Uterus (tissue), 4 donors: ENCODE results near the gene ATRN. TPM values are rescaled to one million over a fixed set of nuclear protein-coding genes. Genes with fewer than 3 reads are reported as not detected.

Source experiments
- DNase-seq, 2 donors: peaks; one replicate each; pipeline ENCODE4 v3.0.0-alpha.2; 2019 to 2020
- H3K27ac ChIP-seq, 2 donors: fragments of 200-600 bp; sonication (generic); 1 replicate in 1 of 2; 2 replicates in 1 of 2; pipeline ENCODE4 v1.5.1; 2016 to 2018
- H3K27me3 ChIP-seq, 2 donors: fragments of 200-600 bp; sonication (generic); one replicate each; pipeline ENCODE4 v1.5.1; 2018 to 2019; ENCODE audit warnings: control low read depth in 1 of 2
- H3K36me3 ChIP-seq, 2 donors: fragments of 200-600 bp; sonication (generic); one replicate each; pipeline ENCODE4 v1.5.1; 2019; ENCODE audit warnings: control low read depth in 1 of 2
- H3K4me1 ChIP-seq, 2 donors: fragments of 200-600 bp; sonication (generic); one replicate each; pipeline ENCODE4 v1.5.1; 2018 to 2019; ENCODE audit warnings: control low read depth in 1 of 2
- H3K4me3 ChIP-seq, 2 donors: fragments of 200-600 bp; sonication (generic); 1 replicate in 1 of 2; 2 replicates in 1 of 2; pipeline ENCODE4 v1.5.1; 2018 to 2019; ENCODE audit warnings: mild to moderate bottlenecking in 1 of 2
- H3K9me3 ChIP-seq, 2 donors: fragments of 200-600 bp; sonication (generic); one replicate each; pipeline ENCODE4 v1.5.1; 2019; ENCODE audit warnings: control low read depth in 1 of 2
- POLR2A ChIP-seq, 2 donors: fragments of 450-650 bp; IDR thresholded peaks; one replicate each; pipeline ENCODE4 v1.6.1; 2016; ENCODE audit warnings: antibody characterized with exemption in 2 of 2, mild to moderate bottlenecking in 1 of 2, moderate library complexity in 1 of 2
- intact Hi-C: fragments of 100-400 bp; cut with DNase I; formaldehyde crosslinking; loops from one replicate; pipeline ENCODE4 v1.15.1; 2023; ENCODE audit warnings: low total_unique reads
- total RNA-seq, 4 donors: library from RNA; depleted of rRNA in 3 of 4; stranded (reverse); fragments of >200 nt in 3 of 4; gene quantifications; one replicate each; pipeline versions ENCODE4 v1.1.0 to v1.2.4, GENCODE V29; 2014 to 2023
- TF ChIP-seq, protein P1 (sequence below), 4 experiments: fragments of 200-600 bp in 2 of 4; fragments of 450-650 bp in 2 of 4; sonication (generic) in 2 of 4; IDR thresholded peaks; one replicate each; pipeline ENCODE4 v1.5.1; 2016 to 2019; ENCODE audit warnings: antibody characterized with exemption in 4 of 4, mild to moderate bottlenecking in 2 of 4, moderate library complexity in 1 of 4
- donor health status: DM: yes; HTN: yes; CAD: no.

ATRN gene
- total RNA-seq, 4 donors from 2014 or later, result 7.4 to 76.7 (median 21.2) TPM

DNA sequence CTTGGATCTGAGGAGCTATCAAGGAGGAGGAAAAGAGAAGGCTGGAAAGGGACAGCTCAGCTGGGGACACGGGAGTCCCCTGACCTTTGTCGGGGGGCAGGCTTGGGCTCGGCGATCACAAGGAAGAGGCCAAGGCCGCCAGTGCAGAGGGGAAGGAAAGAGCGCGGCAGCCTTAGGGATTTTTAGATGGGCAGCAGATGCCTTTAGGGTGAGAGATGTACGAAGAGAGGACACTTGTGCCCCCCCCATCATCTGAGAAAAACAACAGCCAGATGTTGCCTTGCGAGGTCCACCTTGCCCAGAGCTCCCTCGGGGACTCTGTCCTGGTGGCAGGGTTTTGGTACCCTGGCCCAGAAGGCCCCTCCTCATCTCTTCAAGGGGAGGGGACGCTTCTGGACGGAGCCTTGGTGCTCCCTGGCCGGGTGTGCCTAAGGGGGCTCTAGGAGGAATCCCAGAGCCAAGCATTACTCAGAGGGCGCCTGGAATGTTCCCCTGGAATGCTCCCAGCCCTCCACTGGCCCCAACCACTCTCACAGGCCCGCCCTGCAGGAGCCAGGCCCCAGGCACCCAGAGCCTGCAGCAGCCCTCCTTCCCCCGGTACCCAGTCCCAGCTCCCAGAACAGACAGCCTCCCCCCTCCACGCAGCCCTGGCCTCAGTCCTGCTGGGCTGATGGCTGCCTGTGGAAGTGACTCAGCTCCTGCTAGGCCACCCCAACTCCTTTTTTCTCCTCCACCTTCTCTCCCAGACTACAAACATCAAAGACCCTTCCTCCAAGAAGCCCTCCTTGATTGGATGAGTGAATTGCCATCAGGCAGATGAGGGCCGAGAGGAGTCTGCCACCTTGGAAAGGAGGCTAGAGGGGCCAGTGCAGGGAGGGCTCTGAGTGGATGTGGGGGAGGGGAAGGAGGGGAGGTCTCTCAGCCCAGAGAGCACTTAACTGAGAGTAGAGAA lies 209.2 kb downstream of the ATRN start:
- peak in 1 of 2 donors; percentile 11 for TF ChIP-seq POLR2A (IDR thresholded peaks at IDR 0.05)
- TF ChIP-seq, protein P1, sequence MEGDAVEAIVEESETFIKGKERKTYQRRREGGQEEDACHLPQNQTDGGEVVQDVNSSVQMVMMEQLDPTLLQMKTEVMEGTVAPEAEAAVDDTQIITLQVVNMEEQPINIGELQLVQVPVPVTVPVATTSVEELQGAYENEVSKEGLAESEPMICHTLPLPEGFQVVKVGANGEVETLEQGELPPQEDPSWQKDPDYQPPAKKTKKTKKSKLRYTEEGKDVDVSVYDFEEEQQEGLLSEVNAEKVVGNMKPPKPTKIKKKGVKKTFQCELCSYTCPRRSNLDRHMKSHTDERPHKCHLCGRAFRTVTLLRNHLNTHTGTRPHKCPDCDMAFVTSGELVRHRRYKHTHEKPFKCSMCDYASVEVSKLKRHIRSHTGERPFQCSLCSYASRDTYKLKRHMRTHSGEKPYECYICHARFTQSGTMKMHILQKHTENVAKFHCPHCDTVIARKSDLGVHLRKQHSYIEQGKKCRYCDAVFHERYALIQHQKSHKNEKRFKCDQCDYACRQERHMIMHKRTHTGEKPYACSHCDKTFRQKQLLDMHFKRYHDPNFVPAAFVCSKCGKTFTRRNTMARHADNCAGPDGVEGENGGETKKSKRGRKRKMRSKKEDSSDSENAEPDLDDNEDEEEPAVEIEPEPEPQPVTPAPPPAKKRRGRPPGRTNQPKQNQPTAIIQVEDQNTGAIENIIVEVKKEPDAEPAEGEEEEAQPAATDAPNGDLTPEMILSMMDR (IDR thresholded peaks at IDR 0.05), result no peak
- peak; percentile 87 to 89 for DNase-seq
- H3K36me3 ChIP-seq, result no peaks in the 10 kb centered on the region
- no peaks in the 10 kb centered on the region for H3K9me3 ChIP-seq
- intact Hi-C loops, result loop anchor here (5.0 kb wide), 1 partner anchor 87 kb away; the partner anchor contains the start of gene ADISSP
- peak overlapping the region; percentile 97 to 98 for H3K27ac ChIP-seq
- H3K4me3 ChIP-seq, result peak overlapping the region; percentile 62 to 65
- H3K27me3 ChIP-seq, result no peaks in the 10 kb centered on the region
- H3K4me1 ChIP-seq, result peaks cover 8 to 20% of the 10 kb centered on the region in 2 donors

DNA sequence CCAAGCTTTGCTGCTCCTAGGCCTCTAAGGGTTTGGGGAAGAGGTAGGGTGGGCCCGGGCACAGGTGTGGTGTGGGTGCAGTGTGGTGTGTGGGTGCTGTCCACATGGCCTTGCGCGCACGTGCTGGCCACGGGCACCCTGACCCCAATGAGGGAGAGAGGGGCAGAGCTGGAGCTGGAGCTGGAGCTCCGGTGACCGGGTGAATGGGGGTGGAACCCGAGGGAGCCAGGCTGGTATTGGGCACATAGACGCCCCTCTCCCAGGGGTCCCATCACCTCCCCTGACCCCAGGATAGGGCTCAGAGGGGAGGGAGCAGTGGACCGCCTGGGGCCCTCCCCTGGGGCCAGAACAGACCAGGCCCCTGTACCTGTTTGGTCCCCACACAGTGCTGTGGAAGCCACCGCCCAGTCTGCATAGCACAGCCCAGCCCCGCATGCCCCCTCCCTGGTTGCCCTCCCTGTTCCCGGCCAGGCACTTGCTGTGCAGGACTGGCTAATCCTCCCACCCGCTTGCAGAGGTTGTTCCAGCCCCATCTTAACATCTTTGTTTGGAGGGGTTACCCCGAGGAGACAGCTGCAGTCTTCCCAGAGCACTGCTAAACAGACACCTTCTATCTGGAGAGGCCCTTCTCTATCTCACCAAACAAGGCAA lies 210.0 kb downstream of the ATRN start:
- Histone ChIP-seq H3K9me3 (no peaks in the 10 kb centered on the region), H3K27ac (peak overlapping the region; percentile 97 to 98), H3K27me3 (no peaks in the 10 kb centered on the region), H3K4me3 (peak overlapping the region; percentile 62 to 65), H3K4me1 (peaks cover 8 to 20% of the 10 kb centered on the region in 2 donors), H3K36me3 (no peaks in the 10 kb centered on the region)
- DNase-seq, result no peak
- TF ChIP-seq POLR2A (IDR thresholded peaks at IDR 0.05), result no peak
- TF ChIP-seq, protein P1 (IDR thresholded peaks at IDR 0.05), result no peak
- intact Hi-C loops, result loop anchor here (5.0 kb wide), 1 partner anchor 86 kb away; the partner anchor contains the start of gene ADISSP

DNA sequence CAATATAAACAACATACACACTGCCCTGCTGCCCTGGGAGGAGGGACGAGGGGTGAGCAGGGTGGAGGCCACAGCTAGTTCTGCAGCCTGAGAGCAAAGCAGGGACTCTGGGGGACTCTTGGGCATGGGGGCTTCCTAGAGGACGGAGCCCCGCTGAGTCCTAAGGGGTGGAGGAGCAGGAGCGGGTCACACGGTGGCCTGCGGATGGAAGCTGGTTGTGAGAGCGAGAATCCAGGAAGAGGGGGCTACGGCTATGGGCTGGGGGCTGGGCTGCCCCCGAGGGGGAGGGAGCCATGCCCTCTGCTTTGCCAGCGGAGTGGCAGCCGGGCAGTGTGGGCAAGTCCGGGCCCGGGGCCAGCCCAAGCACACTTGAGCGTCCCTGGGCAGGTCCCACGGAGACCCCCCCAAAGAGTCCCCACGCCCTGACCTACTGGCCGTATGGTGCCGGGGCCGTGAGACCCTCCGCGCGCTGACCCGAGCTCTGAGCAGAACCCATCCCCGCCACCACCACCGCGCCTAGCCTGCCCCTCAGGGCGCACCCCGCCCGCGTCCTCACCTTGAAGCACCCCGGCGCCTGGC lies 210.6 kb downstream of the ATRN start:
- Histone ChIP-seq H3K4me3 (peak overlapping the region; percentile 62 to 65), H3K27ac (peak overlapping the region; percentile 97 to 98), H3K4me1 (peaks cover 8 to 21% of the 10 kb centered on the region in 2 donors), H3K9me3 (no peaks in the 10 kb centered on the region), H3K27me3 (no peaks in the 10 kb centered on the region), H3K36me3 (no peaks in the 10 kb centered on the region)
- intact Hi-C loops, result loop anchor here (5.0 kb wide), 1 partner anchor 86 kb away; the partner anchor contains the start of gene ADISSP
- TF ChIP-seq, protein P1 (IDR thresholded peaks at IDR 0.05), result no peak
- no peak for TF ChIP-seq POLR2A (IDR thresholded peaks at IDR 0.05)
- DNase-seq, result no peak

DNA sequence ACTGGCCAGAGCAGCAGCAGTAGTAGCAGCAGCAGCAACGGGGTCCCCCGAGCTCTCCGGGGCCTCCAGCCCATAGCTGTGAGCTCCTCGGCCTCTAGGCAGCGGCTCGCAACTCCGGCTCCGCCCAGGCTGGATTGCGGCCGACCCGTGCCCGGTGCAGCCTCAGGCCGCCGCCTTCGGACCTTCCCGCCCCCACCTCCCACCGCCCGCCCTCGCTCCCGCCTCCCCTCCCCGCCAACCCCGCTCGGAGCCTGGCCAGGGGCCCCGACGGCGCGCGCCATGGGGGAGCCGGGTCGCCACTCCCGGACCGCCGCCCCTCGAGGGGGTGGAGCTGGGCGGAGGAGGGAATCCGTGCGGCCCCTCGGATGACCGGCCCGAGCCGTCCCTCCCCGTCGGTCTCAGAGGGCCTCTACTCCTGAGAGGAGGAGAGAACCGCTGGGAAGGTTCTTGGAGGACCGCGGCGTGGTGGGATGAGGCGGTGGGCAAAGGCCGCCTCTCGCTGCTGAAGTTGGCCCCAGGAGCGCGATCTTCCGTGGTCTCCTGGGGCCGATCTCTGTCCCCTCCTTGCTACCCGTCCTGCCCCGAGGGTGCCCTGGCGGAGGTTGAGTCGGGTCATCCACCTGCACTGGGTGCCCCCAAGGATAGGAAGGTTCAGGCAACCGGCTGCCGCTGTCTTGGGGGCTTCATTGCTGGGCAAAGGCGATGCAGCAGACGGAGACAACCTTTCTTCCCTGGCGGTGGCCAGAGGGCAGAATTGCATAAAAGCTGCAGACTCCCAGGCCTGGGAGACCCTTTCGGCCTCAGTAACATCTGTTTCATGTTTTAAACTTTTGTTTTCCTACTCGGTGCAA lies 211.3 kb downstream of the ATRN start, which contains the start of gene ADAM33:
TSS of gene ADAM33 (minus strand) at position 80 of the 851 bp plus-strand sequence. CDS start at position 74, 6 bp downstream.
- no peaks in the 10 kb centered on the region for H3K9me3 ChIP-seq
- peak within 1 kb of the TSS; percentile 62 to 65 for H3K4me3 ChIP-seq
- no peaks in the 10 kb centered on the region for H3K27me3 ChIP-seq
- no peaks in the 10 kb centered on the region for H3K36me3 ChIP-seq
- peaks cover 6 to 16% of the 10 kb centered on the region in 2 donors for H3K4me1 ChIP-seq
- intact Hi-C loops, result loop anchor here (5.0 kb wide), 1 partner anchor 85 kb away; the partner anchor contains the start of gene ADISSP
- peak within 1 kb of the TSS; percentile 97 to 98 for H3K27ac ChIP-seq
- peak; percentile 71 to 84 for DNase-seq
- TF ChIP-seq, protein P1 (IDR thresholded peaks at IDR 0.05), result peak in 1 of 4 experiments; percentile 31
- TF ChIP-seq POLR2A (IDR thresholded peaks at IDR 0.05), result peak in 1 of 2 donors; percentile 41
